ENCODE results near the gene SPAG9.

The SPAG9 gene

DNA sequence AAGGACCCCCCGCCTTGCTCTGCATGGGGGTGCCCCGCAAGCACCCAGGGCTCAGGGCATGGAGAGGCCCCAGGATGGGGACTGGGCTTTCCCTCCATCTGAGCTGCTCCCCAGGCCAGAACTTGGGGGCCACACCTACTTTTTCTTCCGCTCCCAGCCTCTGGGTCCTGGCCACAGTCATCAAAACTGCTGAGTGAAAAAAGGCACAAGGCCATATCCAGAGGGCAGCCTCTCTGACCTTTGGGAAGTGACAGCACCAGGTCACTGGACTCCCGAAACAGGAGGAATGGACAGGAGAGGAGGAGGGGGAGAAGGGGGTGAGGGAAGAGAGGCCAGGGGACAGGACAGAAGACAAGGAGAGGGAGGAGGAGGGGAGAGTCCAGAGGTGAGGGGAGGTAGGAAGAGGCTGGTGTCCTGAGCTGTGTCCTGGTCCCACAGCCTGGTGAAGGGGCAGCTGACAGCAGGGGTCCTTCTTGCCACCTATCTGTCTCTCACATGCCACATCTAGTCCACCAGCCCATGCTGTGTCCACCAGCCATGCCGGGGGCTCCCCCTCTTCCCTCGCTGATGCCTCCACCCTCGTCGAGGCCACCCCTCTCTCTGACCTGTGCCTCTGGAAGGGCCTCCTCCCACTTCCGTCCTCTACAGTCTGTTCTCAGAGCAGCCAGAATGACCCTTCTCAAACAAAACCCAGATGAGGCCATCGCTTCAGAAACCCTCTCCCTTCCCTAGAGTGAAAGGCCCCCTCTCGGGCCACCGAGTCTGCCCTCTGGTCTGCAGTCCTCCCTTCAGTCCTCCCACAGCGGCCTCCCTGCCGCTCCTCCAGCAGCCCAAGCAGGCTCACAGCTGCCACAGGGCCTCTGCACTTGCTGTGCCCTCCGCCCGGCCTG is 180.6 kb downstream of the SPAG9 start:
- H3K9me3 ChIP-seq (ENCODE audit: control insufficient read depth, insufficient read depth, low read depth, low read length): no peaks in the 10 kb centered on the region
- H3K4me3 ChIP-seq (ENCODE audit: low read depth, low read length): no peak overlapping the region
- no peaks in the 10 kb centered on the region for H3K36me3 ChIP-seq (ENCODE audit: control insufficient read depth in 2 of 2, insufficient read depth in 1 of 2, low read length in 2 of 2)
- no peak for TF ChIP-seq YY1 (tag by site-specific recombination; IDR thresholded peaks at IDR 0.05)
- TF ChIP-seq GLIS1 (tag by site-specific recombination; IDR thresholded peaks at IDR 0.05): peak; percentile 55; the same call in 1 of the 2 replicates
- TF ChIP-seq ZNF558 (tag by site-specific recombination; IDR thresholded peaks at IDR 0.05): no peak
- TF ChIP-seq, protein P1, sequence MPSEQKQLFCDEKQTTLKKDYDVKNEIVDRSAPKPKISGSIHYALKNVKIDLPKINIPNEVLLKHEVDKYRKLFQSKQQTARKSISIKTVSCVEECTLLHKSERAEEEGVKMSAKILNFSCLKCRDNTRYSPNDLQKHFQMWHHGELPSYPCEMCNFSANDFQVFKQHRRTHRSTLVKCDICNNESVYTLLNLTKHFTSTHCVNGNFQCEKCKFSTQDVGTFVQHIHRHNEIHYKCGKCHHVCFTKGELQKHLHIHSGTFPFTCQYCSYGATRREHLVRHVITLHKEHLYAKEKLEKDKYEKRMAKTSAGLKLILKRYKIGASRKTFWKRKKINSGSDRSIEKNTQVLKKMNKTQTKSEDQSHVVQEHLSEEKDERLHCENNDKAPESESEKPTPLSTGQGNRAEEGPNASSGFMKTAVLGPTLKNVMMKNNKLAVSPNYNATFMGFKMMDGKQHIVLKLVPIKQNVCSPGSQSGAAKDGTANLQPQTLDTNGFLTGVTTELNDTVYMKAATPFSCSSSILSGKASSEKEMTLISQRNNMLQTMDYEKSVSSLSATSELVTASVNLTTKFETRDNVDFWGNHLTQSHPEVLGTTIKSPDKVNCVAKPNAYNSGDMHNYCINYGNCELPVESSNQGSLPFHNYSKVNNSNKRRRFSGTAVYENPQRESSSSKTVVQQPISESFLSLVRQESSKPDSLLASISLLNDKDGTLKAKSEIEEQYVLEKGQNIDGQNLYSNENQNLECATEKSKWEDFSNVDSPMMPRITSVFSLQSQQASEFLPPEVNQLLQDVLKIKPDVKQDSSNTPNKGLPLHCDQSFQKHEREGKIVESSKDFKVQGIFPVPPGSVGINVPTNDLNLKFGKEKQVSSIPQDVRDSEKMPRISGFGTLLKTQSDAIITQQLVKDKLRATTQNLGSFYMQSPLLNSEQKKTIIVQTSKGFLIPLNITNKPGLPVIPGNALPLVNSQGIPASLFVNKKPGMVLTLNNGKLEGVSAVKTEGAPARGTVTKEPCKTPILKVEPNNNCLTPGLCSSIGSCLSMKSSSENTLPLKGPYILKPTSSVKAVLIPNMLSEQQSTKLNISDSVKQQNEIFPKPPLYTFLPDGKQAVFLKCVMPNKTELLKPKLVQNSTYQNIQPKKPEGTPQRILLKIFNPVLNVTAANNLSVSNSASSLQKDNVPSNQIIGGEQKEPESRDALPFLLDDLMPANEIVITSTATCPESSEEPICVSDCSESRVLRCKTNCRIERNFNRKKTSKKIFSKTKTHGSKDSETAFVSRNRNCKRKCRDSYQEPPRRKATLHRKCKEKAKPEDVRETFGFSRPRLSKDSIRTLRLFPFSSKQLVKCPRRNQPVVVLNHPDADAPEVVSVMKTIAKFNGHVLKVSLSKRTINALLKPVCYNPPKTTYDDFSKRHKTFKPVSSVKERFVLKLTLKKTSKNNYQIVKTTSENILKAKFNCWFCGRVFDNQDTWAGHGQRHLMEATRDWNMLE (tag by site-specific recombination; conservative IDR thresholded peaks at IDR 0.05; ENCODE audit: low read depth): no peak
- TF ChIP-seq, protein P2, sequence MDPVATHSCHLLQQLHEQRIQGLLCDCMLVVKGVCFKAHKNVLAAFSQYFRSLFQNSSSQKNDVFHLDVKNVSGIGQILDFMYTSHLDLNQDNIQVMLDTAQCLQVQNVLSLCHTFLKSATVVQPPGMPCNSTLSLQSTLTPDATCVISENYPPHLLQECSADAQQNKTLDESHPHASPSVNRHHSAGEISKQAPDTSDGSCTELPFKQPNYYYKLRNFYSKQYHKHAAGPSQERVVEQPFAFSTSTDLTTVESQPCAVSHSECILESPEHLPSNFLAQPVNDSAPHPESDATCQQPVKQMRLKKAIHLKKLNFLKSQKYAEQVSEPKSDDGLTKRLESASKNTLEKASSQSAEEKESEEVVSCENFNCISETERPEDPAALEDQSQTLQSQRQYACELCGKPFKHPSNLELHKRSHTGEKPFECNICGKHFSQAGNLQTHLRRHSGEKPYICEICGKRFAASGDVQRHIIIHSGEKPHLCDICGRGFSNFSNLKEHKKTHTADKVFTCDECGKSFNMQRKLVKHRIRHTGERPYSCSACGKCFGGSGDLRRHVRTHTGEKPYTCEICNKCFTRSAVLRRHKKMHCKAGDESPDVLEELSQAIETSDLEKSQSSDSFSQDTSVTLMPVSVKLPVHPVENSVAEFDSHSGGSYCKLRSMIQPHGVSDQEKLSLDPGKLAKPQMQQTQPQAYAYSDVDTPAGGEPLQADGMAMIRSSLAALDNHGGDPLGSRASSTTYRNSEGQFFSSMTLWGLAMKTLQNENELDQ (tag by site-specific recombination; IDR thresholded peaks at IDR 0.05; ENCODE audit: low read depth): no peak
- TF ChIP-seq ZBTB7A (tag by site-specific recombination; IDR thresholded peaks at IDR 0.05; ENCODE audit: low read depth): no peak
- TF ChIP-seq ZNF248 (tag by site-specific recombination; IDR thresholded peaks at IDR 0.05): no peak
- TF ChIP-seq, protein P3, sequence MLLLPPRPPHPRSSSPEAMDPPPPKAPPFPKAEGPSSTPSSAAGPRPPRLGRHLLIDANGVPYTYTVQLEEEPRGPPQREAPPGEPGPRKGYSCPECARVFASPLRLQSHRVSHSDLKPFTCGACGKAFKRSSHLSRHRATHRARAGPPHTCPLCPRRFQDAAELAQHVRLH (tag by site-specific recombination; IDR thresholded peaks at IDR 0.05): no peak
- no peak for TF ChIP-seq ZNF777 (tag by site-specific recombination; IDR thresholded peaks at IDR 0.05; ENCODE audit: borderline replicate concordance)
- TF ChIP-seq ZNF623 (tag by site-specific recombination; IDR thresholded peaks at IDR 0.05): peak; percentile 40; the same call in 1 of the 2 replicates
- no peak for TF ChIP-seq MEIS1 (CRISPR knock-in tag; IDR thresholded peaks at IDR 0.05; ENCODE audit: borderline replicate concordance)
- TF ChIP-seq, protein P4, sequence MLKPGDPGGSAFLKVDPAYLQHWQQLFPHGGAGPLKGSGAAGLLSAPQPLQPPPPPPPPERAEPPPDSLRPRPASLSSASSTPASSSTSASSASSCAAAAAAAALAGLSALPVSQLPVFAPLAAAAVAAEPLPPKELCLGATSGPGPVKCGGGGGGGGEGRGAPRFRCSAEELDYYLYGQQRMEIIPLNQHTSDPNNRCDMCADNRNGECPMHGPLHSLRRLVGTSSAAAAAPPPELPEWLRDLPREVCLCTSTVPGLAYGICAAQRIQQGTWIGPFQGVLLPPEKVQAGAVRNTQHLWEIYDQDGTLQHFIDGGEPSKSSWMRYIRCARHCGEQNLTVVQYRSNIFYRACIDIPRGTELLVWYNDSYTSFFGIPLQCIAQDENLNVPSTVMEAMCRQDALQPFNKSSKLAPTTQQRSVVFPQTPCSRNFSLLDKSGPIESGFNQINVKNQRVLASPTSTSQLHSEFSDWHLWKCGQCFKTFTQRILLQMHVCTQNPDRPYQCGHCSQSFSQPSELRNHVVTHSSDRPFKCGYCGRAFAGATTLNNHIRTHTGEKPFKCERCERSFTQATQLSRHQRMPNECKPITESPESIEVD (tag by site-specific recombination; IDR thresholded peaks at IDR 0.05): no peak
- no peak for TF ChIP-seq MZF1 (tag by site-specific recombination; IDR thresholded peaks at IDR 0.05; ENCODE audit: borderline replicate concordance)
- POLR2A ChIA-PET: interaction anchor here (0.9 to 5.6 kb wide), 4 partner anchors 9 to 74 kb away, joined by 3 to 39 read pairs (median 3); partner anchors contain the start of gene TOB1
- no peak overlapping the region for H3K27ac ChIP-seq (ENCODE audit: extremely low read depth, low read depth, low read length)
- peaks cover 8% of the 10 kb centered on the region for H3K4me1 ChIP-seq (ENCODE audit: control insufficient read depth, insufficient read depth, low read length)
- CTCF ChIA-PET: interaction anchor here (0.6 to 1.7 kb wide), 6 partner anchors 10 to 130 kb away, joined by 3 to 5 read pairs (median 4); no protein-coding TSS in a partner anchor

DNA sequence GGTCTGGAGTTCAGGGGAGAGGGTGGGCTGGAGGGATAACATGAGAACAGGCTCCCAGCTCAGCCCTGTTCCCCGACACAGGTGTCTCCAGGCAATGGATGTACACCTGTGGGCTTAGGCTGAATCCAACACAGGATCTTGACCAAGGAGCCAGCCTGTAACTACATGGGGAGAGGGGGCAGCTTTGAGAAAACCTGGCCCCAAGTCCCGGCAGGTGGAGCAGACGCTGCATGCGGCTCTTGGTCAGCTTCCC is 181.2 kb downstream of the SPAG9 start:
- ChIA-PET POLR2A (interaction anchor here (0.5 to 5.6 kb wide), 4 partner anchors 10 to 73 kb away, joined by 3 to 39 read pairs (median 4); partner anchors contain the start of gene TOB1), CTCF (interaction anchor here (0.6 to 1.1 kb wide), 3 partner anchors 10 to 131 kb away, joined by 3 to 4 read pairs (median 4); no protein-coding TSS in a partner anchor)
- Histone ChIP-seq H3K9me3 (ENCODE audit: control insufficient read depth, insufficient read depth, low read depth, low read length) (no peaks in the 10 kb centered on the region), H3K4me1 (ENCODE audit: control insufficient read depth, insufficient read depth, low read length) (peaks cover 6% of the 10 kb centered on the region), H3K36me3 (ENCODE audit: control insufficient read depth in 2 of 2, insufficient read depth in 1 of 2, low read length in 2 of 2) (no peaks in the 10 kb centered on the region), H3K4me3 (ENCODE audit: low read depth, low read length) (no peak overlapping the region), H3K27ac (ENCODE audit: extremely low read depth, low read depth, low read length) (no peak overlapping the region)
- TF ChIP-seq ZNF174 (tag by site-specific recombination; IDR thresholded peaks at IDR 0.05) (no peak), ZFP37 (tag by site-specific recombination; IDR thresholded peaks at IDR 0.05) (no peak)
- TF ChIP-seq, protein P5, sequence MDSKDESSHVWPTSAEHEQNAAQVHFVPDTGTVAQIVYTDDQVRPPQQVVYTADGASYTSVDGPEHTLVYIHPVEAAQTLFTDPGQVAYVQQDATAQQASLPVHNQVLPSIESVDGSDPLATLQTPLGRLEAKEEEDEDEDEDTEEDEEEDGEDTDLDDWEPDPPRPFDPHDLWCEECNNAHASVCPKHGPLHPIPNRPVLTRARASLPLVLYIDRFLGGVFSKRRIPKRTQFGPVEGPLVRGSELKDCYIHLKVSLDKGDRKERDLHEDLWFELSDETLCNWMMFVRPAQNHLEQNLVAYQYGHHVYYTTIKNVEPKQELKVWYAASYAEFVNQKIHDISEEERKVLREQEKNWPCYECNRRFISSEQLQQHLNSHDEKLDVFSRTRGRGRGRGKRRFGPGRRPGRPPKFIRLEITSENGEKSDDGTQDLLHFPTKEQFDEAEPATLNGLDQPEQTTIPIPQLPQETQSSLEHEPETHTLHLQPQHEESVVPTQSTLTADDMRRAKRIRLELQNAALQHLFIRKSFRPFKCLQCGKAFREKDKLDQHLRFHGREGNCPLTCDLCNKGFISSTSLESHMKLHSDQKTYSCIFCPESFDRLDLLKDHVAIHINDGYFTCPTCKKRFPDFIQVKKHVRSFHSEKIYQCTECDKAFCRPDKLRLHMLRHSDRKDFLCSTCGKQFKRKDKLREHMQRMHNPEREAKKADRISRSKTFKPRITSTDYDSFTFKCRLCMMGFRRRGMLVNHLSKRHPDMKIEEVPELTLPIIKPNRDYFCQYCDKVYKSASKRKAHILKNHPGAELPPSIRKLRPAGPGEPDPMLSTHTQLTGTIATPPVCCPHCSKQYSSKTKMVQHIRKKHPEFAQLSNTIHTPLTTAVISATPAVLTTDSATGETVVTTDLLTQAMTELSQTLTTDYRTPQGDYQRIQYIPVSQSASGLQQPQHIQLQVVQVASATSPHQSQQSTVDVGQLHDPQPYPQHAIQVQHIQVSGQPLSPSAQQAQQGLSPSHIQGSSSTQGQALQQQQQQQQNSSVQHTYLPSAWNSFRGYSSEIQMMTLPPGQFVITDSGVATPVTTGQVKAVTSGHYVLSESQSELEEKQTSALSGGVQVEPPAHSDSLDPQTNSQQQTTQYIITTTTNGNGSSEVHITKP (tag by site-specific recombination; IDR thresholded peaks at IDR 0.05): no peak
